Upper lobe of left lung (tissue), 4 donors: ENCODE data around the gene SLC36A4.

Experiments
- EP300 ChIP-seq, 4 donors: sonication (generic); formaldehyde crosslinking; IDR thresholded peaks; one replicate each; pipeline ENCODE4 v1.5.1; 2017; ENCODE audit warnings: antibody characterized with exemption in 4 of 4, control low read depth in 2 of 4
- POLR2A ChIP-seq, 4 donors: fragments of 450-650 bp; IDR thresholded peaks; one replicate each; pipeline ENCODE4 v1.5.1; 2016 to 2017; ENCODE audit warnings: antibody characterized with exemption in 4 of 4, mild to moderate bottlenecking in 2 of 4
- POLR2AphosphoS5 ChIP-seq, 2 donors: sonication (generic); formaldehyde crosslinking; IDR thresholded peaks; one replicate each; pipeline ENCODE4 v1.5.1; 2017; ENCODE audit warnings: antibody characterized with exemption in 2 of 2
- TF ChIP-seq, protein P1 (sequence below), 6 experiments: fragments of 450-650 bp in 4 of 6; fragments of 200-600 bp in 2 of 6; sonication (generic) in 2 of 6; IDR thresholded peaks; one replicate each; pipeline ENCODE4 v1.5.1; 2016 to 2019; ENCODE audit warnings: antibody characterized with exemption in 6 of 6

DNA sequence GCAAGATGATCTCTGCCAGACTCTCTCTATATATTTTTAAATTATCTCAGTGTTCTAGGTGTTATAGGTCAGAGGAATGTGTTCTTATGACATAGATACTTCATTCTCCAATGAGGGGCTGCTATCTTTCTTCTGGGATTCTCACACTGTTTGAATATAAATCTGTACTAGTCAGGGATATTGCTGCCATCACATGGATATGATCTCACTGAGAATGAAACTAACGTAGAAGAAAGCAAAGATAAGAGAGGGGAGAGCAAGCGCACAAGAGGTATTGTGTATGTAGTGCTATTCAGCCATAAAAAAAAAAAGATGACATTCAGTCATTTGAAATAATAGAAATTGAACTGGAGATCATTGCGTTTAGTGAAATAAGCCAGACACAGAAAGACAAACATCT is 42.2 kb upstream of the SLC36A4 start:
- no peak for TF ChIP-seq POLR2AphosphoS5 (IDR thresholded peaks at IDR 0.05)
- TF ChIP-seq, protein P1, sequence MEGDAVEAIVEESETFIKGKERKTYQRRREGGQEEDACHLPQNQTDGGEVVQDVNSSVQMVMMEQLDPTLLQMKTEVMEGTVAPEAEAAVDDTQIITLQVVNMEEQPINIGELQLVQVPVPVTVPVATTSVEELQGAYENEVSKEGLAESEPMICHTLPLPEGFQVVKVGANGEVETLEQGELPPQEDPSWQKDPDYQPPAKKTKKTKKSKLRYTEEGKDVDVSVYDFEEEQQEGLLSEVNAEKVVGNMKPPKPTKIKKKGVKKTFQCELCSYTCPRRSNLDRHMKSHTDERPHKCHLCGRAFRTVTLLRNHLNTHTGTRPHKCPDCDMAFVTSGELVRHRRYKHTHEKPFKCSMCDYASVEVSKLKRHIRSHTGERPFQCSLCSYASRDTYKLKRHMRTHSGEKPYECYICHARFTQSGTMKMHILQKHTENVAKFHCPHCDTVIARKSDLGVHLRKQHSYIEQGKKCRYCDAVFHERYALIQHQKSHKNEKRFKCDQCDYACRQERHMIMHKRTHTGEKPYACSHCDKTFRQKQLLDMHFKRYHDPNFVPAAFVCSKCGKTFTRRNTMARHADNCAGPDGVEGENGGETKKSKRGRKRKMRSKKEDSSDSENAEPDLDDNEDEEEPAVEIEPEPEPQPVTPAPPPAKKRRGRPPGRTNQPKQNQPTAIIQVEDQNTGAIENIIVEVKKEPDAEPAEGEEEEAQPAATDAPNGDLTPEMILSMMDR (IDR thresholded peaks at IDR 0.05) = no peak
- no peak for TF ChIP-seq POLR2A (IDR thresholded peaks at IDR 0.05)
- TF ChIP-seq EP300 (IDR thresholded peaks at IDR 0.05) = no peak
